ENCODE data around the gene OSTC.

The OSTC gene

GRCh38 chr4:108716340-108716739 lies 65.9 kb downstream of the OSTC start:
- no peak for DNase-seq (ENCODE audit: low read depth)

- DNase-seq (ENCODE audit: low read depth), result no peak
Measured at GRCh38 chr4:108717386-108717785, 67.0 kb downstream of the OSTC start.
